AG09319 (cell line): ENCODE measurements around the gene DRD2.

Experiments
- DNase-seq: peaks from one replicate; pipeline ENCODE4 v3.0.0-alpha.2; 2010; ENCODE audit warnings: low read depth; ENCODE audit errors: extremely low read depth
- CTCF ChIP-seq: IDR thresholded peaks from 2 replicates; pipeline ENCODE4 v1.5.1; 2011; ENCODE audit warnings: low read depth, mild to moderate bottlenecking, inconsistent platforms, low read length, moderate library complexity

Gene DRD2

GRCh38 chr11:113461639-113462038 is 13.6 kb downstream of the DRD2 start:
- no peak for TF ChIP-seq CTCF

GRCh38 chr11:113460469-113460868 is 14.7 kb downstream of the DRD2 start:
- no peak for DNase-seq
- TF ChIP-seq CTCF, result no peak

More at GRCh38 chr11:113461639-113462038, 13.6 kb downstream of the DRD2 start:
- DNase-seq, result no peak

- no peak for DNase-seq
- no peak for TF ChIP-seq CTCF
Measured at GRCh38 chr11:113458189-113458588, 17.0 kb downstream of the DRD2 start.

GRCh38 chr11:113457784-113458183 is 17.4 kb downstream of the DRD2 start:
- TF ChIP-seq CTCF, result no peak
- no peak for DNase-seq

GRCh38 chr11:113454455-113454854 is 20.7 kb downstream of the DRD2 start:
- no peak for TF ChIP-seq CTCF
- no peak for DNase-seq

- no peak for TF ChIP-seq CTCF
- no peak for DNase-seq
Measured at GRCh38 chr11:113449743-113450142, 25.5 kb downstream of the DRD2 start.

- no peak for TF ChIP-seq CTCF
- DNase-seq, result no peak
Measured at GRCh38 chr11:113448316-113448677, 26.9 kb downstream of the DRD2 start.
